ENCODE results near the gene FNDC3B. TPM values are rescaled to one million over a fixed set of nuclear protein-coding genes. Genes with fewer than 3 reads are reported as not detected.

Gene FNDC3B
- total and polyA plus RNA-seq, 12 donors: 9.7 to 118 (median 85.0) TPM

DNA sequence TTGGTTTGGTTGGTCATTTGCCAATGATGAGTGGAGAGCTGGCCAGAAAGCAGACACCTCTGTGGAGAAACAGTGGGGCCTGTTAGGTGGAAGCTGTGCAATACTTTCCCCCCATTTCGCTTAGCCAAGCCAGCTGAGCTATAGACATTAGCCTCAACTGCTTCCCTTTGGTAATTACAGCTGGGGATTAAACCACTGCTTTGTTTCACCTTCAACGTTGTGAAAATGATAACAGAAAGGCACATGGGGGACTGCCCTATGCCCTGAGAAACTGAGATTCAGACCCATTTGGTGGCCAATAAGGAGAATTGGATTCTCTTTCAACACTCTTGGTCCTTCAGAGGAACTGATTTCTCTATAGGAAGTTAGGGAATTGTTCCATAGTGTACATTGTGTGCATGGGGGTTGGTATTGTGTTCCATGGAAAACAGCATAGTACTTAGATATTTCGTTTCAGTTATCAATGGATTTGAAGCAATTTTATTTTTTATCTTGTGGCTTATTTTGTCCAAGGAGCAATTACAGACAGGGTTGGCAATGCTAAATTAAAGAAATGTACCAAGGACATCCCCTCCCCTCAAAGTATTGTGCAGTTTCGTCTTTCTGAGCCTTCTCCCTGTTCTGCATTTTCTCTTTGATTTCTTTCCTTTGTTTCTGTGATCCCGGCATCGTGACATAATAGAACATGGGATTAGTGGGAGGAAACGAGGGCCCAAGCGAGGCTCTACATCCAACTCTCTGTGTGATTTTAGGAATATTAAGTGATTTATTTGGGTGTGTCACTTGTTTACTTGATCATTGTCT lies 194.3 kb downstream of the FNDC3B start:
- Histone ChIP-seq H3K4me1 (peaks cover 0 to 33% (median 13%) of the 10 kb centered on the region in 9 donors), H3K27me3 (no peaks in the 10 kb centered on the region), H3K27ac (no peak overlapping the region), H3K36me3 (peaks cover 0 to 30% (median 0%) of the 10 kb centered on the region in 9 donors), H3K4me3 (no peak overlapping the region), H3K9me3 (no peaks in the 10 kb centered on the region)
- ATAC-seq: no peak
- TF ChIP-seq, protein P1, sequence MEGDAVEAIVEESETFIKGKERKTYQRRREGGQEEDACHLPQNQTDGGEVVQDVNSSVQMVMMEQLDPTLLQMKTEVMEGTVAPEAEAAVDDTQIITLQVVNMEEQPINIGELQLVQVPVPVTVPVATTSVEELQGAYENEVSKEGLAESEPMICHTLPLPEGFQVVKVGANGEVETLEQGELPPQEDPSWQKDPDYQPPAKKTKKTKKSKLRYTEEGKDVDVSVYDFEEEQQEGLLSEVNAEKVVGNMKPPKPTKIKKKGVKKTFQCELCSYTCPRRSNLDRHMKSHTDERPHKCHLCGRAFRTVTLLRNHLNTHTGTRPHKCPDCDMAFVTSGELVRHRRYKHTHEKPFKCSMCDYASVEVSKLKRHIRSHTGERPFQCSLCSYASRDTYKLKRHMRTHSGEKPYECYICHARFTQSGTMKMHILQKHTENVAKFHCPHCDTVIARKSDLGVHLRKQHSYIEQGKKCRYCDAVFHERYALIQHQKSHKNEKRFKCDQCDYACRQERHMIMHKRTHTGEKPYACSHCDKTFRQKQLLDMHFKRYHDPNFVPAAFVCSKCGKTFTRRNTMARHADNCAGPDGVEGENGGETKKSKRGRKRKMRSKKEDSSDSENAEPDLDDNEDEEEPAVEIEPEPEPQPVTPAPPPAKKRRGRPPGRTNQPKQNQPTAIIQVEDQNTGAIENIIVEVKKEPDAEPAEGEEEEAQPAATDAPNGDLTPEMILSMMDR (IDR thresholded peaks at IDR 0.05): no peak
- intact Hi-C loops (cut with DNase I): no loop called here
- WGBS, 2 donors: 80 to 84% methylated on average over 8 of the region's 8 CpGs
- no peak for DNase-seq

DNA sequence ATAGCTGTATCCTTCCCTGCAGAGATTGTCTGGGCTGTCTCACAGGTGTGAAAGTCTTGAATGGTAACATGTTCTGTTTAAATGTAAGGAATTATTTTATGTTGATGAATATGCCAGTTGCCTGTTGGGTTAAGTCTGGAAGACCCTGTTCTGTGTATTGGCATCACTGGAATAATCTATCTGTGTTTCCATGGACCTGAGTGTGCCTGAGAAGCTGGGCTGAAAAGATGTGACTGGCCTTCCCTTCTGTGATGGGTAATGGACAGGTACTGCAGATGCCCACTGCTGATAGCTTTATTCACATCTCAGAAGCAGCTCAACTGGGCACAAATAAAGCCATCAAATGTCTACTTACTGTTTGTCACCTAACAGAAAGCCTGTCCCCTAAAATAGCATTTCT lies 196.3 kb downstream of the FNDC3B start:
- DNase-seq (no peak), ATAC-seq (no peak)
- intact Hi-C loops (cut with DNase I): no loop called here
- Histone ChIP-seq H3K27ac (no peak overlapping the region), H3K4me1 (peaks cover 0 to 39% (median 25%) of the 10 kb centered on the region in 9 donors), H3K36me3 (peaks cover 0 to 23% (median 0%) of the 10 kb centered on the region in 9 donors), H3K27me3 (no peaks in the 10 kb centered on the region), H3K9me3 (no peaks in the 10 kb centered on the region), H3K4me3 (no peak overlapping the region)
- TF ChIP-seq, protein P1 (IDR thresholded peaks at IDR 0.05): no peak

DNA sequence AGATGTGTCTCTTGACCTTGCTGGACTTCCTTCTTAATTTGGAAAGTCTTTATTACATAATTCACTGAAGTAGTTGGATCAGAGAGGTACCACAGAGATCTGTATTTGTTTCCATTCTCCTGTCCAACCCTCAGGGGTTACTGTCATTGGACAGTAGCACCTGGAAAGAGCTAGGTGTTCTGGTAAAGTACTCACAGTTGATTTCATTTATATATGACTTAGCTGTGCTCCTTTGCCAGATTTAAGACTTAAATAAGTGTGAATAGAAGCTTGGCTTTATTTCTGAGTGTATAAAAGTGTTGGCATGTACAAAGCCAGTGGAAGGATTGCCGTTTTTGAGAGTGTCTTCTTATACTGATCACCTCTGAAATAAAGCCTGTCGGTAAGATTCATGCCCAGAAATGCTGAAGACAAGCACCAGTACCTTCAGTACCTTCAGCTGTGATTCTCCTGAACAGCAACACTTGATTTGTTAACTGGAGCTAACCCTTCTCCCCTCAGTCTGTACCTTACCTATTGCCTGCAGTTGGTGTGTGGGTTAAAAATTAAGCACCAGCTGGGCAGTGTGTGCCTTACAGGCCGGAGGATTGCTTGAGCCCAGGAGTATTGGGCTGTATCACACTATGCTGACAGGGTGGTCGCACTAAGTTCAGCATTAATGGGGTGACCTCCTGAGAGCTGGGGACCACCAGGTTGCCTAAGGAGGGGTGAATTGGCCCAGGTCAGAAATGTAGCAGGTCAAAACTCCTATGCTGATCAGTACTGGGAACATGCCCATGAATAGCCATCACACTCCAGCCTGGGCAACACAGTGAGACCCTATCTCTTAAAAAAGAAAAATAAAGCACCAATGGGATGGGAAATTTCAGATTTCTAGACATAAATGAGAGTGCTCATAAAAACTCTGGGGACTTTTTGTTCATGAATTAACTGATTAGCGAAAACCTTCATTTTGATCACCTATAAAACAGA lies 197.7 kb downstream of the FNDC3B start:
- Histone ChIP-seq H3K9me3 (peaks cover 0 to 3% (median 0%) of the 10 kb centered on the region in 11 donors), H3K27ac (peak overlapping the region in 1 of 10 donors; percentile 6), H3K4me3 (no peak overlapping the region), H3K4me1 (peaks cover 0 to 39% (median 25%) of the 10 kb centered on the region in 9 donors), H3K27me3 (no peaks in the 10 kb centered on the region), H3K36me3 (peaks cover 0 to 16% (median 0%) of the 10 kb centered on the region in 9 donors)
- 88 to 90% methylated on average over 5 of the region's 5 CpGs for WGBS, 2 donors
- DNase-seq (no peak), ATAC-seq (peak in 2 of 8 donors; percentile 27 to 39)
- intact Hi-C loops (cut with DNase I): no loop called here
- TF ChIP-seq, protein P1 (IDR thresholded peaks at IDR 0.05): no peak

DNA sequence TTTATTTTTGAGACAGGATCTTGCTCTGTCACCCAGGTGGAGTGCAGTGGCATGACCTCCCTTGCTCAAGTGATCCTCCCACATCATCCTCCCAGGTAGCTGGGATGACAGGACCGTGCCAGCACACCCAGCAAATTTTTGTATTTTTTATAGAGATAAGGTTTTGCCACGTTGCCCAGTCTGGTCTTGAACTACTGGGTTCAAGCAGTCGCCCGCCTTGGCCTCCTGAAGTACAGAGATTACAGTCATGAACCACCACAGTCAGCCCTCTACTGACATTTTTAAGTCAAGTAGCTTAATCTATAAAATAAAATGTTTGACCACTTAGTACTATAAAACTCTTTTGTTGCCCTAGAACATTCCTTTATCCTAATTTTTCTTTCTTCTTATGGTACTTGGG lies 198.8 kb downstream of the FNDC3B start:
- TF ChIP-seq, protein P1 (IDR thresholded peaks at IDR 0.05): no peak
- WGBS, 2 donors: 86 to 87% methylated on average over 4 of the region's 4 CpGs
- intact Hi-C loops (cut with DNase I): no loop called here
- DNase-seq: no peak
- H3K27ac ChIP-seq: no peak overlapping the region
- H3K9me3 ChIP-seq: peaks cover 0 to 13% (median 7%) of the 10 kb centered on the region in 11 donors
- H3K27me3 ChIP-seq: no peaks in the 10 kb centered on the region
- no peak overlapping the region for H3K4me3 ChIP-seq
- no peak for ATAC-seq
- peaks cover 0 to 18% (median 0%) of the 10 kb centered on the region in 9 donors for H3K36me3 ChIP-seq
- H3K4me1 ChIP-seq: peaks cover 0 to 38% (median 24%) of the 10 kb centered on the region in 9 donors

All from heart right ventricle (tissue), 16 donors.